Measurements from ENCODE around the gene HSPG2. TPM values are rescaled to one million over a fixed set of nuclear protein-coding genes. Genes with fewer than 3 reads are reported as not detected.

HSPG2 gene
- total and polyA plus RNA-seq, 2 donors (not counting 1 experiment from before 2014, with no cell fraction given): 2.0 to 4.5 TPM

- Histone ChIP-seq H3K36me3 (replicated peaks in 1 of 2; ENCODE audit: control extremely low read depth in 1 of 2, control insufficient read depth in 1 of 2, extremely low read depth in 1 of 2, insufficient read depth in 2 of 2, low read length in 1 of 2) (no peaks in the 10 kb centered on the region), H3K27me3 (replicated peaks in 1 of 4; ENCODE audit: control extremely low read depth in 1 of 4, control insufficient read depth in 3 of 4, insufficient read depth in 4 of 4, low read length in 3 of 4) (peaks cover 0 to 7% (median 0%) of the 10 kb centered on the region in 4 experiments), H4K20me1 (ENCODE audit: control insufficient read depth, insufficient read depth, low read length, poor library complexity, severe bottlenecking) (no peaks in the 10 kb centered on the region), H3K4me3 (ENCODE audit: control extremely low read depth in 1 of 5, extremely low read depth in 1 of 5, insufficient read depth in 1 of 5, low read depth in 2 of 5, low read length in 4 of 5) (no peak overlapping the region), H3K9ac (ENCODE audit: low read length) (no peak overlapping the region), H2AFZ (ENCODE audit: insufficient read depth, low read depth, low read length, poor library complexity, severe bottlenecking) (no peak overlapping the region), H3K4me2 (replicated peaks; ENCODE audit: low read depth, low read length, poor library complexity, severe bottlenecking) (no peak overlapping the region), H3K79me2 (ENCODE audit: control insufficient read depth, insufficient read depth, low read length) (no peaks in the 10 kb centered on the region), H3K9me3 (ENCODE audit: control extremely low read depth in 1 of 3, control insufficient read depth in 2 of 3, insufficient read depth in 1 of 3, low read length in 2 of 3) (no peaks in the 10 kb centered on the region), H3K4me1 (ENCODE audit: control insufficient read depth in 2 of 2, insufficient read depth in 2 of 2, low read length in 2 of 2) (peaks cover 0 to 6% of the 10 kb centered on the region in 2 donors), H3K27ac (ENCODE audit: low read length in 2 of 2) (no peak overlapping the region)
- peaks cover 3% of the 10 kb centered on the region for H3K4me1 Mint-ChIP-seq
- DNase-seq: no peak
- ChIA-PET POLR2A (no interaction called here), CTCF (interaction anchor here (0.7 kb wide), 1 partner anchor 42 kb away, joined by 3 read pairs; no protein-coding TSS in a partner anchor)
- no peak overlapping the region for H3K4me3 Mint-ChIP-seq
- intact Hi-C loops (cut with micrococcal nuclease): no loop called here
- no peak for ATAC-seq (ENCODE audit: low read depth)
- WGBS (ENCODE audit: insufficient coverage): 83% methylated on average over 4 of the region's 6 CpGs
- H3K9me3 Mint-ChIP-seq (ENCODE audit: insufficient read depth): no peaks in the 10 kb centered on the region
- peaks cover 8% of the 10 kb centered on the region for H3K27me3 Mint-ChIP-seq
- no peak for TF ChIP-seq EZH2 (IDR thresholded peaks at IDR 0.05; ENCODE audit: borderline replicate concordance, insufficient read depth, low read depth, low read length, poor library complexity, severe bottlenecking)
- TF ChIP-seq CTCF (IDR thresholded peaks at IDR 0.05): no peak
- H3K27ac Mint-ChIP-seq: no peak overlapping the region
Observed at GRCh38 chr1:21952786-21953520, 15.8 kb upstream of the HSPG2 start.

- H3K4me1 Mint-ChIP-seq: no peaks in the 10 kb centered on the region
- Histone ChIP-seq H3K27ac (ENCODE audit: low read length in 2 of 2) (no peak overlapping the region), H3K9ac (ENCODE audit: low read length) (no peak overlapping the region), H3K4me3 (ENCODE audit: control extremely low read depth in 1 of 5, extremely low read depth in 1 of 5, insufficient read depth in 1 of 5, low read depth in 2 of 5, low read length in 4 of 5) (no peak overlapping the region), H3K36me3 (replicated peaks in 1 of 2; ENCODE audit: control extremely low read depth in 1 of 2, control insufficient read depth in 1 of 2, extremely low read depth in 1 of 2, insufficient read depth in 2 of 2, low read length in 1 of 2) (no peaks in the 10 kb centered on the region), H3K9me3 (ENCODE audit: control extremely low read depth in 1 of 3, control insufficient read depth in 2 of 3, insufficient read depth in 1 of 3, low read length in 2 of 3) (no peaks in the 10 kb centered on the region), H2AFZ (ENCODE audit: insufficient read depth, low read depth, low read length, poor library complexity, severe bottlenecking) (no peak overlapping the region), H3K27me3 (replicated peaks in 1 of 4; ENCODE audit: control extremely low read depth in 1 of 4, control insufficient read depth in 3 of 4, insufficient read depth in 4 of 4, low read length in 3 of 4) (no peaks in the 10 kb centered on the region), H4K20me1 (ENCODE audit: control insufficient read depth, insufficient read depth, low read length, poor library complexity, severe bottlenecking) (no peaks in the 10 kb centered on the region), H3K79me2 (ENCODE audit: control insufficient read depth, insufficient read depth, low read length) (no peaks in the 10 kb centered on the region), H3K4me2 (replicated peaks; ENCODE audit: low read depth, low read length, poor library complexity, severe bottlenecking) (no peak overlapping the region), H3K4me1 (ENCODE audit: control insufficient read depth in 2 of 2, insufficient read depth in 2 of 2, low read length in 2 of 2) (no peaks in the 10 kb centered on the region)
- H3K4me3 Mint-ChIP-seq: no peak overlapping the region
- no peaks in the 10 kb centered on the region for H3K9me3 Mint-ChIP-seq (ENCODE audit: insufficient read depth)
- ATAC-seq (ENCODE audit: low read depth): no peak
- WGBS (ENCODE audit: insufficient coverage): 83% methylated on average over 12 of the region's 12 CpGs
- POLR2A ChIA-PET: interaction anchor here (0.6 kb wide), 1 partner anchor 212 kb away, joined by 6 read pairs; no protein-coding TSS in a partner anchor
- CTCF ChIA-PET: no interaction called here
- H3K27ac Mint-ChIP-seq: no peak overlapping the region
- DNase-seq: no peak
- peaks cover 3% of the 10 kb centered on the region for H3K27me3 Mint-ChIP-seq
- TF ChIP-seq CTCF (IDR thresholded peaks at IDR 0.05) (no peak), EZH2 (IDR thresholded peaks at IDR 0.05; ENCODE audit: borderline replicate concordance, insufficient read depth, low read depth, low read length, poor library complexity, severe bottlenecking) (no peak)
- intact Hi-C loops (cut with micrococcal nuclease): no loop called here
Observed at GRCh38 chr1:21951226-21951870, 14.2 kb upstream of the HSPG2 start.

Measured in B cell (primary cell).